ENCODE data around the gene DDT.
"Not testable (repeated sequence)": the region's sequence is repeated elsewhere in the genome, so short reads cannot be mapped to it uniquely, and the experiment has no call there.

The DDT gene

DNA sequence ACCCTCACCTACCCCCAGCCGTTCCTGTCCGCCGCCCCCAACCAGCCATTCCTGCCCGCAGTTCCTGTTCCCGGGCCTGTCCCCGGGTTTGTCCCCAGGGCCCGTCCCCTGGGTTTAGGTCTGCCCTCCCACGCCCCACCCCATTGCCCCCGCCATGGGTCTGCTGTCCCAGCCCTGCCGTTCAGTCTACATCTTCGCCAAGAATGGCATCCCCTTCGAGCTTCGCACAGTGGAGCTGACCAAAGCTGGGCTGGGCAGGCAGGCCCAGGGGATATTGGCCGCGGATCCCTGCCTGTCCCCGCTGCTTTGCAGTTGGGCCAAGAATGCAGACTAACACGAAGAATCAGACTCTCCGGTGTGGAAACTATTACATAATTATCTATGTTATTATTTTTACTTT, 24.5 kb downstream of the DDT start:
- not testable (repeated sequence) for DNase-seq

DNA sequence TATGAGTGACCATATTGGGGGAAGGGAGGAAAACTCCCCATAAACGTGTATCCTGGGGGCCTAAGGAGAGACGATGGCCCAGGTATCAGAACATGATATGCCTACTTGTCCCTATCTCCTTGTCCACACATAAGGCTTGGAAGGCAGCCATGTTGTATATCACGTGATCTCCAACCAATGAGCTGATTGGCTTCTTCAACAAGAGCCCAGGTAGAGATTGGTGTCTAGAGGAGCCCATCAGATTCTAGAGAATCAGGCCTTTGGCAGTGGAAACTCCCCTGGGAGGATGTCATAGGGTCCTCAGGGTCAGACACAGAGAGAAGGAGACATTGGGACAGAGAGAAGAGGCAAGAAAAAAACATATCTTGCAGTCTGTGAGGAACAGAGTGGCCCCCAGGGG, 26.9 kb downstream of the DDT start:
- not testable (repeated sequence) for DNase-seq

DNA sequence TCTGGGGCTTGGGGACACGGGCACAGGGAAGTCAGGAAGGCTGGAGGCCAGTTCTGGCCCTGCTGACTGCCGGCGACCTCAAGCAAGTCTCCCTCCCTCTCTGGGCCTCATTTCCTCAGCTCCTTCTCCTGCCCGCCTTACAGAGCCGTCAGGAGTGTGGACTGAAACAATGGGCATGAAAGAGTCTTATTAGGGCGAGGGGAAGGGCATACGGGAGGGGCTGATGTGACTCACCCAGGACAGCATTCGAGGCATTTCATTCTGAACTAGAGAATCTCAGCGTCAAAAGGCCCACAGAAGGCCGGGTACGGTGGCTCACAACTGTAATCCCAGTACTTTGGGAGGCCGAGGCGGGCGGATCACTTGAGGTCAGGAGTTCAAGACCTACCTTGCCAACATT, 34.1 kb downstream of the DDT start:
- DNase-seq = not testable (repeated sequence)

DNA sequence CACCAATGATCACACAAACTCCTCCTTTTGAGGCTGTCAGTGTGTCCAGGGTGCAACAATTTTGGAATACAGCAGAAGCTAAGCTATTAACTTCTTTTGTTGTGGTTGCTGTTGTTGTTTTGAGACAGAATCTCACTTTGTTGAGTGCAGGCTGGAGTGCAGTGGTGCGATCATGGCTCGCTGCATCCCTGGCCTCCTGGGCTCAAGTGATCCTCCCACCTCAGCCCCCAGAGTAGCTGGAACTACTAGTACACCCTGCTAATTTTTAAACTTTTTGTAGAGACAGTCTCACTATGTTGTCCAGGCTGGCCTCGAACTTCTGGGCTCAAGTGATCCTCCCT, 35.3 kb downstream of the DDT start:
- no peak for DNase-seq

DNA sequence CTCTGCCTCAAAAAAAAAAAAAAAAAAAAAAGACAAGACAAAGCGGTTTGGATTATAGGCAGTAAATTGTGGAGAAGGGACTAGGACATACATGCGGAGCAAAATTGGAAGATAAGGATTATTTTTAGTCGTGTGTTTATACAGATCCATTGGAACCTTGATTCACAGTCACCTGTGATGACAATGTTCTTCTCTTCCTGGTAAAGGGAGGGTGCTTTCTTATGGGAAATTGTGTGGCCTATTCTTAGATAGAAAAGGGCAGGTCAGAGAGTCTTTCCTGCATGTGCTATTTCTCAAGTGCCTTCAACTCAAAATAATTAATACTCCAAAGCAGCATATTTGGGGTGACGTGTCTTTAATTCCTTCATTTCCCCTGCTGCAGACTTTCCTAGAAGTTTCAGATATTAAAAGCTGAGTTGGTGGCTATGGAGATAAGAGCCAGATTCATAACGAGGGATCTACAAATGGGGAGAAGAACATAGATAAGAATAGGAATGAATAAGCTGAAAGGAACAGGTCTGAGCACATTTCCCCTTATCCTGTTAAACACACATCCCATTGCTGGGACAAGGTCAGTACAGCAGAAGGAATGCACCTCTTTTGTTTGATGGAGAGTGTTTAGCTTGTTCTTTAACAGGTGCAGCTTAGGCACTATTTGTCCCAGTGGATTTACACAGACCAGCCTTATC, 35.8 kb downstream of the DDT start:
- no peak for DNase-seq

DNA sequence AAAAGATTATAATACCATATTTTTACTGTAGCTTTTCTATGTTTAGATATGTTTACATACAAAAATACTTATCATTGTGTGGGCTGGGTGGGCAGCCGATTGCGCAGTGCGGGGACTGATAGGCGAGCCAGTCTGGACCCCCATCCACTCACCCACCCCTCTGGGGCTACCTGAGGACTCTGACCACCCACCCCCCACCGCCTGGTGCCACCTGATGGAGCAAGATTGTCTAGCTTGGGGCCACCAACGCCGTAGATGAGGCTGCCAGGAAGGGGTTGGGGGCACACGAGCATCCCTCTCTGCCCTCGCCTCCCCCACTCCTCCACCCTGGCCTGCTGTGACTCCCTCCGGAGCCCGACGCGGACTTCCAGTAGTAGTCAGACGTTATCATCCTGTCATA, 47.7 kb downstream of the DDT start:
- DNase-seq = no peak

DNA sequence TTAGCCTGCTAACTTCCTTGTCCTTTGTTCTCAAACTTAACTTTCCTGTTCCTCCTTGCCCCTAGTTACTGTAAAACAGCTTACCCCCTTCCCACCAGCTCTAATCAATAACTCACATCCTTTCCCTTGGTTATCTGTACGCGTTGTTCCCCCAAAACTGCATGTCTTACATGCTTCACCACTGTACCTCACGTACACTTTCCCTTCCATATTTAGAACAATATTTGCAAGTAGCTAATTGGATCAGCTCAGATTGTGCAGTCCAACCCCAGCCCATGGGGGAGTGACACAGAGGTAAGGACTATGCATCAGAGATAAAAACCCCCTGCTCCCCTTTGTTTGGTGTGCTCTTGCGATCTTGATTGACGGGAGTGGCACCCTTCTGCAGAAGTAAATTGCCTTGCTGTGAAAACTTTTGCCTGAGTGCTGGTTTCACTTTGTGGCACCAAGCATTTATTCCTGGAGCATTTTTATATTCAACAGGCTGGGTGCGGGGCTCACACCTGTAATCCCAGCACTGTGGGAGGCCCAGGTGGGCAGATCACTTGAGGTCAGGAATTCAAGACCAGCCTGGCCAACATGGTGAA, 49.1 kb downstream of the DDT start:
- no peak for DNase-seq

DNA sequence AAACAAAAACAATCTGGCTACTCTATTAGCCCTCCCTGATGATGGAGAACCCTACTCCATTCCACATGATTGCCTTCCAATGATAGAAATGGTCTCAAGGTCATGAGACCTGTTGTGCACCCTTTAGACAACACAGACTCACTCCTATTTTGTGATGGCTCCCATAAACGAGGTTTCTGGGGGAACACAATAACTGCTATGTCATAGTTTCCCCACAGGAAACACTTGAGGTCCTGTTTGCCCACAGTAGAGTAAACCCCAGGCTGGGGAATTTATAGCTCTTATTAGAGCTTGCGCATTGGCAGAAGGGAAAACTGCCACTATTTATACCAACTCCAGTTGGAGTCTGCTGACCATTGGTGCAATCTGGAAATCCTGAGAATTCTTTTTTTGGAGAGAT, 51.3 kb downstream of the DDT start:
- DNase-seq = no peak

DNA sequence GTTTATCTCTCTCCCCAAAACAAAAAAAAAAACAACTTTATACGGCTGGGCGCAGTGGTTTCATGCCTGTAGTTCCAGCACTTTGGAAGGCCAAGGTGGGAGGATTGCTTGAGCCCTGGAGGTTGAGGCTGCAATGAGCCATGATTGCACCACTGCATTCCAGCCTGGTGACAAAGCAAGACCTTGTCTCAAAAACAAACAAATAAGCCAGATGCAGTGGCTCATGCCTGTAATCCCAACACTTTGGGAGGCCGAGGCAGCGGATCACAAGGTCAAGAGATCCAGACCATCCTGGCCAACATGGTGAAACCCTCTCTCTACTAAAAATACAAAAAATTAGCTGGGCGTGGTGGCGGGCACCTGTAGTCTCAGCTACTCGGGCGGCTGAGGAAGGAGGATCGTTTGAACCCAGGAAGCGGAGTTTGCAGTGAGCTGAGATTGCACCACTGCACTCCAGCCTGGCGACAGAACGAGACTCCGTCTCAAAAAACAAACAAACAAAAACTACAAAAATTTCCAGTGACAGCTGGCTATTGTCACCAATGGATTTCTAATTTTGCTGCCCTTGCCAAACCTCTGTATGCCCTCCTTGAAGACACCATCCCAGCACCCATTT, 52.5 kb downstream of the DDT start:
- not testable (repeated sequence) for DNase-seq
